Neural crest cell (in vitro differentiated cells): ENCODE results near the gene FAF1. TPM values are rescaled to one million over a fixed set of nuclear protein-coding genes. Genes with fewer than 3 reads are reported as not detected.

Experiments
- DNase-seq: peaks from one replicate; pipeline ENCODE4 v3.0.0; 2021; ENCODE audit warnings: low read depth, mixed read lengths, low spot score
- H3K27ac Mint-ChIP-seq: one replicate; pipeline ENCODE4 v1.8.0; 2021; ENCODE audit warnings: mild to moderate bottlenecking, mixed read lengths; ENCODE audit not compliant: unreplicated experiment
- H3K27me3 Mint-ChIP-seq: 2 replicates; pipeline ENCODE4 v1.8.0; 2021; ENCODE audit warnings: low read depth, mild to moderate bottlenecking, mixed read lengths
- H3K36me3 Mint-ChIP-seq: 2 replicates; pipeline ENCODE4 v1.8.0; 2021; ENCODE audit warnings: low read depth, mild to moderate bottlenecking, mixed read lengths
- H3K4me1 Mint-ChIP-seq: 2 replicates; pipeline ENCODE4 v1.8.0; 2021; ENCODE audit warnings: mixed read lengths
- H3K4me3 Mint-ChIP-seq: one replicate; pipeline ENCODE4 v1.8.0; 2021; ENCODE audit warnings: mild to moderate bottlenecking, mixed read lengths
- H3K9me3 Mint-ChIP-seq: 2 replicates; pipeline ENCODE4 v1.8.0; 2021; ENCODE audit warnings: mixed read lengths
- total RNA-seq: library from RNA; stranded (reverse); gene quantifications from 2 replicates; pipeline ENCODE4 v1.2.1, GENCODE V29; 2021
- TF ChIP-seq, protein P1 (sequence below): fragments of 200-600 bp; sonication (generic); conservative IDR thresholded peaks from 2 replicates; pipeline ENCODE4 v1.5.0; 2021; ENCODE audit warnings: antibody characterized with exemption, mild to moderate bottlenecking

FAF1 gene
- total RNA-seq, 1 donor from 2014 or later, result 73.0 TPM

DNA sequence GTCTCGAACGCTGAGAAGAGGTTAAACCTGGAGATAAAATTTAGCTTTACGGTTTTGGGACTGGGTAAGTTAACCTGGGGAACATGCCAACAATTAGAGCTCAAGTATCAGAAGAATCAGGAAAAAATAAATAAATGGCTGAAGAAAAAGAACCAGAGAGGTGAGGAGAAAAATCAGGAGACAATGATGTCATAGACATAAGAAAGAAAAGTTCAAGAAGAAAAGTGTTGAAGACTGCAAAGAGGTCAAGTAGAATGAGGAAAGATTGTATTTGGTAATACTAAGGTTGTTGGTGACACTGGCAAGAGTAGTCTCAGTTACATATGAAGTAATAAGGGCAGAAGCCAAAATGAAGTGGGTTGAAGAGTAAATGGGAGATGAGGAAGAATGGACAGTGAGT, 36.0 kb upstream of the FAF1 start:
- TF ChIP-seq, protein P1, sequence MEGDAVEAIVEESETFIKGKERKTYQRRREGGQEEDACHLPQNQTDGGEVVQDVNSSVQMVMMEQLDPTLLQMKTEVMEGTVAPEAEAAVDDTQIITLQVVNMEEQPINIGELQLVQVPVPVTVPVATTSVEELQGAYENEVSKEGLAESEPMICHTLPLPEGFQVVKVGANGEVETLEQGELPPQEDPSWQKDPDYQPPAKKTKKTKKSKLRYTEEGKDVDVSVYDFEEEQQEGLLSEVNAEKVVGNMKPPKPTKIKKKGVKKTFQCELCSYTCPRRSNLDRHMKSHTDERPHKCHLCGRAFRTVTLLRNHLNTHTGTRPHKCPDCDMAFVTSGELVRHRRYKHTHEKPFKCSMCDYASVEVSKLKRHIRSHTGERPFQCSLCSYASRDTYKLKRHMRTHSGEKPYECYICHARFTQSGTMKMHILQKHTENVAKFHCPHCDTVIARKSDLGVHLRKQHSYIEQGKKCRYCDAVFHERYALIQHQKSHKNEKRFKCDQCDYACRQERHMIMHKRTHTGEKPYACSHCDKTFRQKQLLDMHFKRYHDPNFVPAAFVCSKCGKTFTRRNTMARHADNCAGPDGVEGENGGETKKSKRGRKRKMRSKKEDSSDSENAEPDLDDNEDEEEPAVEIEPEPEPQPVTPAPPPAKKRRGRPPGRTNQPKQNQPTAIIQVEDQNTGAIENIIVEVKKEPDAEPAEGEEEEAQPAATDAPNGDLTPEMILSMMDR, result no peak
- Mint-ChIP-seq H3K4me1 (no peaks in the 10 kb centered on the region), H3K4me3 (no peak overlapping the region), H3K36me3 (no peaks in the 10 kb centered on the region), H3K9me3 (no peaks in the 10 kb centered on the region), H3K27ac (no peak overlapping the region), H3K27me3 (peaks cover 54% of the 10 kb centered on the region)
- DNase-seq, result no peak

DNA sequence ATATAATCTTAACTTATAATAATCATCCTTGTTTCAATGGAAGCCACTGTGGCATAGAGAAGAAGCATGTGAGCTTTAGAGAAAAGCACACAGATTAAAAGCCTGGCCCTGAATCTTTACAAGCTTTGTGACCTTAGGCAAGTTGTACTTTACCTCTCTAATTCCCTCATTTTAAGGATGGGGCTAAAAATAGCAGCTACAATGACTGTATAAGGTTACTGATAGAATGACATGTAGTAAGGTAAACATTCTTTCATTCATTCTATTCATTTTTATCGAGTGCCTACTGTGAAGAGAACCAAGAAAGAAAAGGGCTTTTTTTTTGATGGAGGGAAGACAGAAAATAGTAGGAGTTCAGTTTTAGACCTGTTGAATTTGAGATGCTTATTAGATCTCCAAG, 35.6 kb upstream of the FAF1 start:
- Mint-ChIP-seq H3K27me3 (peaks cover 52% of the 10 kb centered on the region), H3K4me3 (no peak overlapping the region), H3K4me1 (no peaks in the 10 kb centered on the region), H3K27ac (no peak overlapping the region), H3K9me3 (no peaks in the 10 kb centered on the region), H3K36me3 (no peaks in the 10 kb centered on the region)
- no peak for DNase-seq
- TF ChIP-seq, protein P1, result no peak

DNA sequence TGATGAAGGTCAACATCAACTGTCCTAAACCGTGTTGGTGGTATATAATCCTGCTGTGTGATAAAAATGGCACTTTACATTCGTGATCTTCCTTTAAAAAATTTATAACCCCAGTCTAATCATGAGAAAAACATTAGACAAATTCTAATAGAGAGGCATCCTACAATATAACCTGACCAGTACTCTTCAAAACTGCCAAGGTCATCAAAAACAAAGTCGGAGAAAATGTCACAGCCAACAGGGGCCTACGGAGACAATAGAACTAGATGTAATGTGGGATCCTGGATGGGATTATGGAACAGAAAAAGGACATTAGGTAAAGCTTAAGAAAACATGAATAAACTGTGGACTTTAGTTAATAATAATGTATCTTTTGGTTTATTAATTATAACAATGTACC, 34.9 kb upstream of the FAF1 start:
- Mint-ChIP-seq H3K27ac (no peak overlapping the region), H3K36me3 (no peaks in the 10 kb centered on the region), H3K4me1 (no peaks in the 10 kb centered on the region), H3K4me3 (no peak overlapping the region), H3K9me3 (no peaks in the 10 kb centered on the region), H3K27me3 (peaks cover 46% of the 10 kb centered on the region)
- DNase-seq, result no peak
- TF ChIP-seq, protein P1, result no peak

DNA sequence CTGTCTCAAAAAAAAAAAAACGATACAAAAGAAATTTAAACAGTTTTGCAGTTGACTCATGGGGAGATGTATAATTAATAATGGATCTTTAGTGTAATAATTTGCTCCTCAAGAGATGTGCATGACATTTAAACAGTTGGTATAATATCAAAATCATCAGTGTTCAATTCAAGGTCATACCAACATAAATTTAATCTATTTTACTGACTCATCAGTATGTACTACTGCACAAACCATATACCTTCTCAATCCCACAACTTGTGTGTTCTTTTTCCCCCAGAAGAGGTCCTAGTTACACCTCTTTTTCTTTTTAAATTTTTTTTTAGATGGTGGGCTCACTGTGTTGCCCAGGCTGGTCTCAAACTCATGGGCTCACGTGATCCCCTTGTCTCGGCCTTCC, 33.6 kb upstream of the FAF1 start:
- H3K4me1 Mint-ChIP-seq, result no peaks in the 10 kb centered on the region

DNA sequence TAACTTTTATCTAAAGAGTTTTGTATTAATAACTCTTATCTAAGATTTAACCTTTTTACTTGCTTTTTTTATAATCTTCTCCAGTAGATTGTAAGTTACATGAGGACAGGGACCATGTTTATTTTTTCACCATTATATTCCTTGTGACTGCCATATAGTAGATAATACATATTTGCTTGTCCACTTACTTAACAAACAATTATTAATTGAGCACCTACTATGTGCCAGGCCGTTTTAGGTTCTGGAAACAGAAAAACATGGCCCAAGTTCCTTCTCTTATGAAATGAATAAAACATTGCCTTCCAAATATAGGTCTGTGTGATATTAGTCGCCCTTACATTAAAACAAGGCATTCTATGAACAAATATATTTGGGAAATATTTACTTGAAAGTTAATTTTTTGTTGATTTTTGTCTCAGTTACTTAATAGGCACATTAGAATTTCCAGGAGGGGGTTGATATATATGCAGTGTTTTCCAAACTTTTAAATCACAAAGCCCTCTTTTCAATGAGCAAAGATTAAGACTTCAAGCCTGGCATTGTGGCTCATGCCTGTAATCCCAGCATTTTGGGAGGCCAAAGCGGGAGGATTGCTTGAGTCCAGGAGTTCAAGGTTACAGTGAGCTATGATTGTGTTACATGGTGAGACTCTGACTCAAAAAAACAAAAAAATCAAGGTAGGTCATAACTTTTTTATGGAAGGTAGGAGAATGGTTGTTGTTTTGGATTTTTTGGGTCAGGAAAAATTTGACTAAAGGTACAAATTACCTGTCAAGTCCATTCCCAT, 32.7 kb upstream of the FAF1 start:
- H3K27me3 Mint-ChIP-seq, result peaks cover 44% of the 10 kb centered on the region
- TF ChIP-seq, protein P1, result no peak
- no peaks in the 10 kb centered on the region for H3K9me3 Mint-ChIP-seq
- no peak for DNase-seq
- H3K36me3 Mint-ChIP-seq, result no peaks in the 10 kb centered on the region
- no peaks in the 10 kb centered on the region for H3K4me1 Mint-ChIP-seq
- no peak overlapping the region for H3K4me3 Mint-ChIP-seq
- H3K27ac Mint-ChIP-seq, result no peak overlapping the region

More for the DNA sequence above, 33.6 kb upstream of the FAF1 start:
- H3K9me3 Mint-ChIP-seq, result no peaks in the 10 kb centered on the region
- H3K36me3 Mint-ChIP-seq, result no peaks in the 10 kb centered on the region
- H3K4me3 Mint-ChIP-seq, result no peak overlapping the region
- peaks cover 48% of the 10 kb centered on the region for H3K27me3 Mint-ChIP-seq
- TF ChIP-seq, protein P1, result no peak
- no peak overlapping the region for H3K27ac Mint-ChIP-seq
- no peak for DNase-seq
